Nephron (organoid): ENCODE measurements around the gene IQCK.

Source experiments
- H3K27ac Mint-ChIP-seq, 3 experiments: 2 replicates each; pipeline ENCODE4 v1.8.0; 2020; ENCODE audit warnings: mixed read lengths in 3 of 3, mild to moderate bottlenecking in 2 of 3, moderate library complexity in 1 of 3
- H3K27me3 Mint-ChIP-seq: 2 replicates; pipeline ENCODE4 v1.8.0; 2021; ENCODE audit warnings: low read depth, mild to moderate bottlenecking, moderate library complexity, mixed read lengths
- H3K36me3 Mint-ChIP-seq: 2 replicates; pipeline ENCODE4 v1.8.0; 2020; ENCODE audit warnings: low read depth, mixed read lengths
- H3K4me1 Mint-ChIP-seq: 2 replicates; pipeline ENCODE4 v1.8.0; 2020; ENCODE audit warnings: mixed read lengths
- H3K4me3 Mint-ChIP-seq, 3 experiments: 2 replicates each; pipeline ENCODE4 v1.8.0; 2020; ENCODE audit warnings: mild to moderate bottlenecking in 3 of 3, mixed read lengths in 3 of 3, moderate library complexity in 2 of 3
- H3K9me3 Mint-ChIP-seq: 2 replicates; pipeline ENCODE4 v1.8.0; 2020; ENCODE audit warnings: mixed read lengths
- CTCF ChIP-seq, 3 experiments: fragments of 200-600 bp; sonication (generic); IDR thresholded peaks; one replicate each; pipeline ENCODE4 v1.5.0; 2021; ENCODE audit warnings: antibody characterized with exemption in 3 of 3; ENCODE audit not compliant: unreplicated experiment in 3 of 3

The IQCK gene

GRCh38 chr16:19879241-19879792 lies 161.2 kb downstream of the IQCK start:
- no peak for TF ChIP-seq CTCF (IDR thresholded peaks at IDR 0.05; ENCODE audit: unreplicated experiment in 3 of 3)
- Mint-ChIP-seq H3K27ac (peak overlapping the region in 2 of 3 experiments; percentile 1 to 9), H3K4me1 (peaks cover 40% of the 10 kb centered on the region), H3K4me3 (peak overlapping the region in 2 of 3 experiments; percentile 11 to 51), H3K27me3 (no peaks in the 10 kb centered on the region), H3K36me3 (peaks cover 7% of the 10 kb centered on the region), H3K9me3 (no peaks in the 10 kb centered on the region)

GRCh38 chr16:19881028-19881427 lies 163.0 kb downstream of the IQCK start:
- peak overlapping the region; percentile 43 to 95 (median 78) for H3K4me3 Mint-ChIP-seq
- no peaks in the 10 kb centered on the region for H3K9me3 Mint-ChIP-seq
- TF ChIP-seq CTCF (IDR thresholded peaks at IDR 0.05; ENCODE audit: unreplicated experiment in 3 of 3) = no peak
- no peak overlapping the region for H3K27ac Mint-ChIP-seq
- H3K4me1 Mint-ChIP-seq = peaks cover 38% of the 10 kb centered on the region
- H3K27me3 Mint-ChIP-seq = peaks cover 4% of the 10 kb centered on the region
- H3K36me3 Mint-ChIP-seq = peaks cover 4% of the 10 kb centered on the region

- Mint-ChIP-seq H3K27me3 (peaks cover 9% of the 10 kb centered on the region), H3K36me3 (peaks cover 4% of the 10 kb centered on the region), H3K27ac (peak overlapping the region in 2 of 3 experiments; percentile 13 to 78), H3K4me3 (peak overlapping the region; percentile 91 to 95 (median 94)), H3K9me3 (no peaks in the 10 kb centered on the region), H3K4me1 (peaks cover 31% of the 10 kb centered on the region)
- no peak for TF ChIP-seq CTCF (IDR thresholded peaks at IDR 0.05; ENCODE audit: unreplicated experiment in 3 of 3)
Measured at GRCh38 chr16:19881783-19882182, 163.7 kb downstream of the IQCK start.

- Mint-ChIP-seq H3K4me1 (peaks cover 29% of the 10 kb centered on the region), H3K27ac (peak overlapping the region; percentile 13 to 92 (median 78)), H3K27me3 (peaks cover 9% of the 10 kb centered on the region), H3K9me3 (no peaks in the 10 kb centered on the region), H3K4me3 (peak overlapping the region; percentile 91 to 95 (median 94)), H3K36me3 (peaks cover 4% of the 10 kb centered on the region)
- no peak for TF ChIP-seq CTCF (IDR thresholded peaks at IDR 0.05; ENCODE audit: unreplicated experiment in 3 of 3)
Measured at GRCh38 chr16:19882186-19882585, 164.1 kb downstream of the IQCK start.

- H3K9me3 Mint-ChIP-seq = no peaks in the 10 kb centered on the region
- peaks cover 4% of the 10 kb centered on the region for H3K36me3 Mint-ChIP-seq
- peak overlapping the region; percentile 76 to 92 (median 78) for H3K27ac Mint-ChIP-seq
- TF ChIP-seq CTCF (IDR thresholded peaks at IDR 0.05; ENCODE audit: unreplicated experiment in 3 of 3) = no peak
- H3K4me1 Mint-ChIP-seq = peaks cover 29% of the 10 kb centered on the region
- H3K27me3 Mint-ChIP-seq = peaks cover 9% of the 10 kb centered on the region
- H3K4me3 Mint-ChIP-seq = peak overlapping the region; percentile 91 to 95 (median 94)
Measured at GRCh38 chr16:19882646-19883045, 164.6 kb downstream of the IQCK start.
